Activated CD8-positive, alpha-beta memory T cell treated with anti-CD3 and anti-CD28 coated beads, Interleukin-2, amount 50 U/mL, for 1 hour (primary cell): ENCODE measurements around the gene ASCL1.

Experiments used
- DNase-seq: peaks from one replicate; pipeline ENCODE4 v3.0.0-alpha.2; 2020; ENCODE audit errors: extremely low read depth

ASCL1 gene

GRCh38 chr12:102957339-102958050 lies at the start of gene ASCL1:
Gene ASCL1 (plus strand): TSS chr12:102957674. CDS start chr12:102958245, 571 bp downstream.
- no peak for DNase-seq

- DNase-seq: no peak
Measured at GRCh38 chr12:102907918-102908317, 49.6 kb upstream of the ASCL1 start.

GRCh38 chr12:102910137-102910536 lies 47.3 kb upstream of the ASCL1 start:
- DNase-seq: no peak

GRCh38 chr12:102910792-102911191 lies 46.7 kb upstream of the ASCL1 start:
- no peak for DNase-seq

- no peak for DNase-seq
Measured at GRCh38 chr12:102911320-102911719, 46.2 kb upstream of the ASCL1 start.

- no peak for DNase-seq
Measured at GRCh38 chr12:102912258-102912657, 45.2 kb upstream of the ASCL1 start.

- DNase-seq: no peak
Measured at GRCh38 chr12:102913453-102914226, 43.8 kb upstream of the ASCL1 start.

GRCh38 chr12:102916252-102917025 lies 41.0 kb upstream of the ASCL1 start:
- DNase-seq: no peak

- no peak for DNase-seq
Measured at GRCh38 chr12:102917026-102917787, 40.3 kb upstream of the ASCL1 start, which contains the start of gene PAH. Gene PAH (minus strand): TSS chr12:102917244. CDS start chr12:102917130, 114 bp downstream.

GRCh38 chr12:102918840-102919239 lies 38.6 kb upstream of the ASCL1 start:
- DNase-seq: no peak

- no peak for DNase-seq
Measured at GRCh38 chr12:102920271-102920670, 37.2 kb upstream of the ASCL1 start.

GRCh38 chr12:102921240-102921639 lies 36.2 kb upstream of the ASCL1 start:
- DNase-seq: no peak

GRCh38 chr12:102927220-102927619 lies 30.3 kb upstream of the ASCL1 start:
- no peak for DNase-seq

GRCh38 chr12:102933168-102933567 lies 24.3 kb upstream of the ASCL1 start:
- DNase-seq: no peak

GRCh38 chr12:102939059-102939458 lies 18.4 kb upstream of the ASCL1 start:
- no peak for DNase-seq

- DNase-seq: no peak
Measured at GRCh38 chr12:102939670-102940222, 17.7 kb upstream of the ASCL1 start.

GRCh38 chr12:102946042-102946441 lies 11.4 kb upstream of the ASCL1 start:
- no peak for DNase-seq

- DNase-seq: no peak
Measured at GRCh38 chr12:102948941-102949352, 8.5 kb upstream of the ASCL1 start.

GRCh38 chr12:102950107-102950949 lies 7.1 kb upstream of the ASCL1 start:
- DNase-seq: no peak

- no peak for DNase-seq
Measured at GRCh38 chr12:102950950-102951619, 6.4 kb upstream of the ASCL1 start.
